Measurements from ENCODE around the gene PID1. TPM values are rescaled to one million over a fixed set of nuclear protein-coding genes. Genes with fewer than 3 reads are reported as not detected.

PID1 gene
- total and polyA plus RNA-seq, 5 donors from 2014 or later, result 0.09 TPM; not detected in 4

DNA sequence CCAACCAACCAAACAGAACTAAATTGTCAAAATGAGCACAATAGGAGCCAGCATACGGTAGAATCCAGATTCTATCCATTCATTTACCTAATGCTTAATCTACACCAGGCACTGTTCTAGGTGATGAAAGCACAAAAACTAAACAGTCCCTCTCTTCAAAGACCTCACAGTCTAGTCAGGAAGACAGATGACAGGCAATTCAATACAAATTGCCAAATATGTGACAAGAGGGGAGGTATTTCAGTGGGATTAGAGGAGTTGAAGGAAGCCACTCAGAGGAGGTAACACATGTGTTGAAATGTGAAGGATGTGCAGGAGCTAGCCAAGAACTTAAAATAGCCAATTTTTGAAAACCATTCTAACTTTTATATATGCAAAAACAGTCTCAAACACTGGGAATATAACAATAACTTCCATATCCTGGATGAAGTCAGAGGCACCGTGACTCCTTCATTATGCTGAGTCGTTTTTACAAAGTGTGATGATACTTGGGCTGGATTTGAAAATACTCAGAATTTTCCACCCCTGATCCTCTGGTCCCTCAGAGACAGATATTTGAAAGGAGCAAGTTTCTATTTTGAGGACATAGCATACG lies 204.9 kb downstream of the PID1 start:
- Histone ChIP-seq H3K36me3 (ENCODE audit: control insufficient read depth, insufficient read depth, low read length) (no peaks in the 10 kb centered on the region), H3K27ac (ENCODE audit: insufficient read depth, low read length, poor library complexity, severe bottlenecking) (no peak overlapping the region), H3K4me1 (ENCODE audit: control insufficient read depth, insufficient read depth, low read length, poor library complexity, severe bottlenecking) (no peaks in the 10 kb centered on the region), H3K27me3 (ENCODE audit: control insufficient read depth, insufficient read depth, low read length) (no peaks in the 10 kb centered on the region), H3K4me3 (ENCODE audit: low read depth, low read length) (no peak overlapping the region), H3K9me3 (ENCODE audit: control insufficient read depth in 2 of 2, low read length in 2 of 2) (no peaks in the 10 kb centered on the region)
- Mint-ChIP-seq H3K9me3 (peaks cover 3 to 19% (median 5%) of the 10 kb centered on the region in 7 donors), H3K27ac (no peak overlapping the region), H3K36me3 (no peaks in the 10 kb centered on the region), H3K27me3 (no peaks in the 10 kb centered on the region), H3K4me3 (no peak overlapping the region), H3K4me1 (no peaks in the 10 kb centered on the region)
- no peak for ATAC-seq (ENCODE audit: low read depth in 2 of 2)
- no peak for DNase-seq

DNA sequence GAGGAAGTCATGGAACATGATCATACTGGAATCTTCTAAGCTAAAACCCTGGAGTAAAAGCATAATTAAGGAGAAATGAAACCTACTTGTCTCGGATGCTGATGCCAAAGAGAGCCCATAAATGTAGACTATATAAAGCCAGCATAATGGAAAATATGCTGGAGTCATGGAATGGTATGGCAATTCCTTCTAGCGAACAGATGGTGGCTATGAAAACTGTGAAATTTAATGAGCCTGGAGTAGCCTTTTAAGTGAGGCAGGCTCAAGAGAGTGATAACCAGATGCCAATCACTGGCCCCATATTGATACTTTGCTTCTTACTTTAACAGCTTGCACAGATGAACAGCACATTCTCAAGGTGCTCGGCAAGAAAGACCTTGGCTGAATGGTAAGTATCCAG lies 206.3 kb downstream of the PID1 start:
- H3K27ac Mint-ChIP-seq, result no peak overlapping the region
- Histone ChIP-seq H3K4me3 (ENCODE audit: low read depth, low read length) (no peak overlapping the region), H3K4me1 (ENCODE audit: control insufficient read depth, insufficient read depth, low read length, poor library complexity, severe bottlenecking) (no peaks in the 10 kb centered on the region), H3K27me3 (ENCODE audit: control insufficient read depth, insufficient read depth, low read length) (no peaks in the 10 kb centered on the region), H3K9me3 (ENCODE audit: control insufficient read depth in 2 of 2, low read length in 2 of 2) (no peaks in the 10 kb centered on the region), H3K36me3 (ENCODE audit: control insufficient read depth, insufficient read depth, low read length) (no peaks in the 10 kb centered on the region), H3K27ac (ENCODE audit: insufficient read depth, low read length, poor library complexity, severe bottlenecking) (no peak overlapping the region)
- no peaks in the 10 kb centered on the region for H3K4me1 Mint-ChIP-seq
- H3K4me3 Mint-ChIP-seq, result no peak overlapping the region
- H3K36me3 Mint-ChIP-seq, result no peaks in the 10 kb centered on the region
- no peaks in the 10 kb centered on the region for H3K27me3 Mint-ChIP-seq
- ATAC-seq (ENCODE audit: low read depth in 2 of 2) (no peak), DNase-seq (no peak)
- peaks cover 0 to 23% (median 8%) of the 10 kb centered on the region in 7 donors for H3K9me3 Mint-ChIP-seq

DNA sequence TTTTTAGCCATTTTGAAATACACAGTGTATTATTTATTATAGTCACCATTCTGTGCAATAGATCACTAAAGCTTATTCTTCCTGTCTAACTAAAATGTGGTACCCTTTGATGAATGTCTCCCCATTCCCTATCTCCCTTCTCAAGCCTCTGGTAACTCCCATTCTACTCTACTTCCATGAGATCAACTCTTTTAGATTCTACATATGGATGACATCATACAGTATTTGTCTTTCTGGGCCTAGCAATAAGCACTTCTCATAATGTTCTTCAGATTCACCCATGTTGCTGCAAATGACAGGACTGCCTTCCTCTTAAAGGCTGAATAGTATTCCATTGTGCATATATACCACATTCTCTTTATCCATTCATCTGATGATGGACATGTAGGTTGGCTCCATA lies 210.9 kb downstream of the PID1 start:
- H3K9me3 Mint-ChIP-seq, result peaks cover 2 to 22% (median 4%) of the 10 kb centered on the region in 7 donors
- no peaks in the 10 kb centered on the region for H3K4me1 Mint-ChIP-seq
- H3K36me3 Mint-ChIP-seq, result no peaks in the 10 kb centered on the region
- no peak overlapping the region for H3K4me3 ChIP-seq (ENCODE audit: low read depth, low read length)
- H3K4me3 Mint-ChIP-seq, result no peak overlapping the region
- no peak overlapping the region for H3K27ac ChIP-seq (ENCODE audit: insufficient read depth, low read length, poor library complexity, severe bottlenecking)
- no peaks in the 10 kb centered on the region for H3K36me3 ChIP-seq (ENCODE audit: control insufficient read depth, insufficient read depth, low read length)
- ATAC-seq (ENCODE audit: low read depth in 2 of 2), result no peak
- DNase-seq, result no peak
- H3K4me1 ChIP-seq (ENCODE audit: control insufficient read depth, insufficient read depth, low read length, poor library complexity, severe bottlenecking), result no peaks in the 10 kb centered on the region
- H3K27me3 Mint-ChIP-seq, result no peaks in the 10 kb centered on the region
- no peak overlapping the region for H3K27ac Mint-ChIP-seq
- no peaks in the 10 kb centered on the region for H3K9me3 ChIP-seq (ENCODE audit: control insufficient read depth in 2 of 2, low read length in 2 of 2)
- H3K27me3 ChIP-seq (ENCODE audit: control insufficient read depth, insufficient read depth, low read length), result no peaks in the 10 kb centered on the region

DNA sequence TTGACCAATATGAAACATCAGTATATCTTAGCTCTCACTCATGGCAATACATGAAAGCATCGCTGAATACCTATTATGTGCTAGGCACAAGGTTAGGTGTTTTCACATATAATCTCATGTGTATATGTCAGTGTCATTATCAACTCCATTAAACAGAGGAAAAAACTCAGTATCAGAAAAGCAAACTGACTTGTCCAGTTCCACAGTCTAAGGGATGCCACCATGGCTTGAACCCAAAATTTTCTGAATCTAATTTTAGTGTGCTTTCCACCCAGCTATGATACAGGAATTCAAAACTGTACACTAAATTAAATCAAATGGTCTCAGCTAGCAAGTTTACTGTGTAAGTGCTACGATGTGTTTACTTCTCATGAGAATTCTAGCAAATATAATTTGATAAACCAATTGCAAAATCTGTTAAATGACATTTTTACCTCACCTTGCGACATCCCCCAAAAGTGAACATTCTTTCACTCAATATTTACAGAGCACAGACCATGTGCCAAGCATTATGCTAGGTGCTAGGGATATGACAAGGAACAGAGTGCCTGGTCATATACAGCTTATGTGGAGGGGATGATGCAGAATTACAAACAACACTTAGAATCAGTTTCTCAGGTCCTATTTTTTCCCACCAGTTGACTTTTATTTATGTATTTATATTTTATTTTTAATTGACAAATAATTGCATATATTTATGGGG lies 211.6 kb downstream of the PID1 start:
- H3K36me3 Mint-ChIP-seq, result no peaks in the 10 kb centered on the region
- H3K36me3 ChIP-seq (ENCODE audit: control insufficient read depth, insufficient read depth, low read length), result no peaks in the 10 kb centered on the region

DNA sequence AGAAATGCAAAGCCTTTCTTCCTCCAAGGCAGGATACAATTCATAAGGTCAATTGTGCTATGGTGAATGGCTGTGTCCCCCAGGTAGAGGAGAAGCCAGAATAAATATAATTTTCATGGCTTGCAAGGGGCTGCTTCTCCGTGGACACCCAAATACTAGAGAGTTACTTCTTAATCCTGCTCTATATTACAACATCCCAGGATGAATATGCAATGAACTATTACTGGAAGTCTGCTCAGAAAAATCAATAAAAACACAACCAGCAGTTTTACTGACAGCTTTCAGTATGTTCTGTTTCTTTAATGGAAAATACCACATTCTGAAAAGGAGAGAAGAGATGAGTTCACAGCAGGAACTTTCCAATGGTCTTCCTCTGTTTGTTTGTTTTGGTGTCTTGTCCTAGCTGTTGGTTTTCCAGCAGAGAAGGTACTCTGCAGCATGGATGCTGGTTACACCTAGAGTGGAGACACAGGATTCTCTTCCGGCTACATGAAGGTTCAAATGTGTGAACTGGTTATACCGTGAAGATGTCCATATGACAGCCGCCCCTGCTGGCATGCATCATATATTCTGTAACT lies 213.0 kb downstream of the PID1 start:
- Histone ChIP-seq H3K27me3 (ENCODE audit: control insufficient read depth, insufficient read depth, low read length) (no peaks in the 10 kb centered on the region), H3K9me3 (ENCODE audit: control insufficient read depth in 2 of 2, low read length in 2 of 2) (no peaks in the 10 kb centered on the region), H3K36me3 (ENCODE audit: control insufficient read depth, insufficient read depth, low read length) (no peaks in the 10 kb centered on the region), H3K27ac (ENCODE audit: insufficient read depth, low read length, poor library complexity, severe bottlenecking) (no peak overlapping the region), H3K4me1 (ENCODE audit: control insufficient read depth, insufficient read depth, low read length, poor library complexity, severe bottlenecking) (no peaks in the 10 kb centered on the region), H3K4me3 (ENCODE audit: low read depth, low read length) (no peak overlapping the region)
- Mint-ChIP-seq H3K4me1 (no peaks in the 10 kb centered on the region), H3K36me3 (no peaks in the 10 kb centered on the region), H3K9me3 (peaks cover 0 to 21% (median 3%) of the 10 kb centered on the region in 7 donors), H3K27ac (no peak overlapping the region), H3K27me3 (no peaks in the 10 kb centered on the region), H3K4me3 (no peak overlapping the region)
- DNase-seq (no peak), ATAC-seq (ENCODE audit: low read depth in 2 of 2) (no peak)

More for the DNA sequence above, 211.6 kb downstream of the PID1 start:
- ATAC-seq (ENCODE audit: low read depth in 2 of 2) (no peak), DNase-seq (no peak)
- Histone ChIP-seq H3K9me3 (ENCODE audit: control insufficient read depth in 2 of 2, low read length in 2 of 2) (no peaks in the 10 kb centered on the region), H3K4me1 (ENCODE audit: control insufficient read depth, insufficient read depth, low read length, poor library complexity, severe bottlenecking) (no peaks in the 10 kb centered on the region), H3K27me3 (ENCODE audit: control insufficient read depth, insufficient read depth, low read length) (no peaks in the 10 kb centered on the region), H3K4me3 (ENCODE audit: low read depth, low read length) (no peak overlapping the region), H3K27ac (ENCODE audit: insufficient read depth, low read length, poor library complexity, severe bottlenecking) (no peak overlapping the region)
- no peaks in the 10 kb centered on the region for H3K4me1 Mint-ChIP-seq
- H3K4me3 Mint-ChIP-seq, result no peak overlapping the region
- peaks cover 2 to 22% (median 4%) of the 10 kb centered on the region in 7 donors for H3K9me3 Mint-ChIP-seq
- no peaks in the 10 kb centered on the region for H3K27me3 Mint-ChIP-seq
- no peak overlapping the region for H3K27ac Mint-ChIP-seq

DNA sequence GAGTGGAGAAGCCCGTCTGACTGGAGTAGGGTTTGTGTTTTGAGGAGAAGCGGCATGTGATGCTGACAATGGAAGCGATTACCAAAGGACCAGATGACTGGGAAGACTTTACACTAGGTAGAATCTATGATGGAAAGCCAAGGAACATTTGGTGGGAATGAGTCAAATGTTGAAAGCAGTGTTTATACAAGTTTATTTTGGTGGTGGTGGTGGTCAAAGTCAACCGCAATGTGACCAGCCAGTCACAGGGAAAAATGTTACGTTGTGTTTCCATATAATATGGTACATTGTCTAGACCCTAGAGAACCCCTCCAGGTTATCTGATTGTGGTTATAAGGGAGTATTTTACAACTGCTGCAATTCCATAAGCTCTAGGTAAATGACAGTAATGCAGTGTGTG lies 216.8 kb downstream of the PID1 start:
- H3K9me3 ChIP-seq (ENCODE audit: control insufficient read depth in 2 of 2, low read length in 2 of 2), result no peaks in the 10 kb centered on the region
- Mint-ChIP-seq H3K9me3 (peaks cover 0 to 12% (median 3%) of the 10 kb centered on the region in 7 donors), H3K36me3 (no peaks in the 10 kb centered on the region), H3K27me3 (no peaks in the 10 kb centered on the region), H3K4me3 (no peak overlapping the region), H3K4me1 (no peaks in the 10 kb centered on the region), H3K27ac (no peak overlapping the region)
- H3K4me1 ChIP-seq (ENCODE audit: control insufficient read depth, insufficient read depth, low read length, poor library complexity, severe bottlenecking), result no peaks in the 10 kb centered on the region
- no peak overlapping the region for H3K27ac ChIP-seq (ENCODE audit: insufficient read depth, low read length, poor library complexity, severe bottlenecking)
- H3K36me3 ChIP-seq (ENCODE audit: control insufficient read depth, insufficient read depth, low read length), result no peaks in the 10 kb centered on the region
- no peaks in the 10 kb centered on the region for H3K27me3 ChIP-seq (ENCODE audit: control insufficient read depth, insufficient read depth, low read length)
- H3K4me3 ChIP-seq (ENCODE audit: low read depth, low read length), result no peak overlapping the region
- ATAC-seq (ENCODE audit: low read depth in 2 of 2), result no peak
- DNase-seq, result no peak

DNA sequence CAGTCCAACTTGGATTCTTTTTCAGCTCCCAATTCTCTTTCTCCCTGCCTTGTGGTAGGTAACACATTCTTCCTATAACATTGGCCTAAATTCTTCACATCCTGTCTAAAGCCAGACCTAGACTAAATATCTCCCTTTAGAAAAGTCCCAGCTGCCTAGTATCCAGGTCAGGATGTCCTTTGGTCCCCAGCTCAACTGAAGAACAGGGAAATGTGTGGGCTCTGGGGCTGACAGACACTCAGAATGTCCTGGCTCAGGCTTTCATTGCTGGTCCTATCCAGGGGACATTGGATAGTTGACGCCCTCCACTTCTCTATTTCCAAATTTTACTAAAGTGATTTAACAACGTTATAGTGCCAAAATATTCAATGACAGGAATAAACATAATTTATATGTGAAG lies 219.3 kb downstream of the PID1 start:
- H3K36me3 ChIP-seq (ENCODE audit: control insufficient read depth, insufficient read depth, low read length), result no peaks in the 10 kb centered on the region
- Mint-ChIP-seq H3K27me3 (no peaks in the 10 kb centered on the region), H3K36me3 (no peaks in the 10 kb centered on the region), H3K4me1 (no peaks in the 10 kb centered on the region), H3K9me3 (peaks cover 0 to 7% (median 3%) of the 10 kb centered on the region in 7 donors), H3K27ac (no peak overlapping the region), H3K4me3 (no peak overlapping the region)
- H3K27ac ChIP-seq (ENCODE audit: insufficient read depth, low read length, poor library complexity, severe bottlenecking), result no peak overlapping the region
- no peak for DNase-seq
- no peak overlapping the region for H3K4me3 ChIP-seq (ENCODE audit: low read depth, low read length)
- ATAC-seq (ENCODE audit: low read depth in 2 of 2), result no peak
- H3K27me3 ChIP-seq (ENCODE audit: control insufficient read depth, insufficient read depth, low read length), result no peaks in the 10 kb centered on the region
- no peaks in the 10 kb centered on the region for H3K4me1 ChIP-seq (ENCODE audit: control insufficient read depth, insufficient read depth, low read length, poor library complexity, severe bottlenecking)
- H3K9me3 ChIP-seq (ENCODE audit: control insufficient read depth in 2 of 2, low read length in 2 of 2), result no peaks in the 10 kb centered on the region

DNA sequence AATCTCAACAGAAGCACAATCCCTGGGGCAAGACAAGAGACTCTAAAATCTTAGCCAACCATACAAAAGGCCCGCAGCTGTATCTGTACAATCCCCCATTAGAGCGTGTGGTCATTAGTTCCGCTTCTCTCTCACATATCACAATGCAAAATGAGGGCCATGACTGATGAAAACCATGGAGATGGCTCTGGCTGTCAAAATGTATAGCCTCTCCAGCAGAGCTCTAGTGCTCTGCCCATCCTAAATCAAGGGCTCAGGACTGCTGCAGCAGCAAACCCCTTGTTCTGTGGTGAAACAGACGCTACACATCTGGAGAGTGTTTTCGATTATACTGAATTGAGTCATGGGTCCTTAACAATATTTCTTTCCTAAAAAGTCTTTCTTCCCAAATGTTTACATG lies 221.0 kb downstream of the PID1 start:
- Histone ChIP-seq H3K9me3 (ENCODE audit: control insufficient read depth in 2 of 2, low read length in 2 of 2) (no peaks in the 10 kb centered on the region), H3K36me3 (ENCODE audit: control insufficient read depth, insufficient read depth, low read length) (no peaks in the 10 kb centered on the region), H3K4me3 (ENCODE audit: low read depth, low read length) (no peak overlapping the region), H3K27me3 (ENCODE audit: control insufficient read depth, insufficient read depth, low read length) (no peaks in the 10 kb centered on the region), H3K27ac (ENCODE audit: insufficient read depth, low read length, poor library complexity, severe bottlenecking) (no peak overlapping the region), H3K4me1 (ENCODE audit: control insufficient read depth, insufficient read depth, low read length, poor library complexity, severe bottlenecking) (no peaks in the 10 kb centered on the region)
- no peak for DNase-seq
- Mint-ChIP-seq H3K36me3 (no peaks in the 10 kb centered on the region), H3K4me1 (no peaks in the 10 kb centered on the region), H3K9me3 (peaks cover 0 to 7% (median 0%) of the 10 kb centered on the region in 7 donors), H3K4me3 (no peak overlapping the region), H3K27ac (no peak overlapping the region), H3K27me3 (no peaks in the 10 kb centered on the region)
- ATAC-seq (ENCODE audit: low read depth in 2 of 2), result no peak
